A673 (cell line): ENCODE data around the gene OR4K17. TPM values are rescaled to one million over a fixed set of nuclear protein-coding genes. Genes with fewer than 3 reads are reported as not detected.
"Not testable (repeated sequence)": the region's sequence is repeated elsewhere in the genome, so short reads cannot be mapped to it uniquely, and the experiment has no call there.

Experiments
- BruUV-seq: library from RNA; stranded (reverse); fragments of 400-500 nt; replicated peaks from 2 replicates; lab custom pipeline; 2021; lab: Mats Ljungman, UMichigan
- CTCF ChIA-PET: fragments of 300-600 bp; sonication (Branson Sonifier 250); formaldehyde crosslinking; loops from one replicate; lab custom pipeline; 2022; ENCODE audit warnings: antibody characterized with exemption; lab: Charles Lee
- POLR2A ChIA-PET: fragments of 300-600 bp; sonication (Branson Sonifier 250); formaldehyde crosslinking; loops from one replicate; lab custom pipeline; 2022; ENCODE audit warnings: antibody characterized with exemption; ENCODE audit not compliant: low non-redundant PET; lab: Charles Lee
- DNase-seq: peaks from one replicate; pipeline ENCODE4 v3.0.0-alpha.2; 2015; ENCODE audit warnings: low spot score
- H3K27ac ChIP-seq: fragments of 200-600 bp; sonication (generic); 2 replicates; pipeline ENCODE4 v1.5.1; 2016; ENCODE audit warnings: mixed run types, low read depth, mild to moderate bottlenecking, mixed read lengths, antibody characterized with exemption, low read length; ENCODE audit not compliant: poor library complexity, severe bottlenecking
- H3K27me3 ChIP-seq: fragments of 200-600 bp; sonication (generic); replicated peaks from 2 replicates; pipeline ENCODE4 v1.6.1; 2017; ENCODE audit warnings: mixed run types, low read depth, mild to moderate bottlenecking, mixed read lengths, antibody characterized with exemption, low read length; ENCODE audit not compliant: insufficient read depth, poor library complexity
- H3K36me3 ChIP-seq: fragments of 200-600 bp; sonication (generic); 2 replicates; pipeline ENCODE4 v1.6.1; 2016; ENCODE audit warnings: mixed run types, mild to moderate bottlenecking, mixed read lengths, antibody characterized with exemption, low read length; ENCODE audit not compliant: insufficient read depth, poor library complexity, severe bottlenecking
- H3K4me1 ChIP-seq: fragments of 200-600 bp; sonication (generic); 2 replicates; pipeline ENCODE4 v1.6.1; 2017; ENCODE audit warnings: mixed run types, mild to moderate bottlenecking, mixed read lengths, antibody characterized with exemption, low read length; ENCODE audit not compliant: insufficient read depth, poor library complexity, severe bottlenecking
- H3K4me3 ChIP-seq: fragments of 200-600 bp; sonication (generic); 2 replicates; pipeline ENCODE4 v1.5.1; 2016; ENCODE audit warnings: low read depth, mixed run types, mild to moderate bottlenecking, mixed read lengths, low read length; ENCODE audit not compliant: poor library complexity, severe bottlenecking
- H3K9me3 ChIP-seq: fragments of 200-600 bp; sonication (generic); 2 replicates; pipeline ENCODE4 v1.6.1; 2016; ENCODE audit warnings: mixed run types, low read depth, mild to moderate bottlenecking, mixed read lengths, antibody characterized with exemption, low read length; ENCODE audit not compliant: poor library complexity, severe bottlenecking
- EZH2 ChIP-seq: fragments of 200-600 bp; sonication (generic); IDR thresholded peaks from 2 replicates; pipeline ENCODE4 v1.6.1; 2017; ENCODE audit warnings: borderline replicate concordance, low read depth, mild to moderate bottlenecking, mixed read lengths, antibody characterized with exemption, low read length; ENCODE audit not compliant: poor library complexity, severe bottlenecking
- intact Hi-C: fragments of 100-400 bp; cut with micrococcal nuclease; formaldehyde crosslinking; loops from one replicate; pipeline ENCODE4 v1.10.0; 2022; ENCODE audit not compliant: unreplicated experiment
- total RNA-seq: library from RNA; stranded (reverse); gene quantifications from 2 replicates; pipeline ENCODE4 v1.2.3, GENCODE V29; 2021
- TF ChIP-seq, protein P1 (sequence below): fragments of 300-800, 200-600 bp; sonication (generic); conservative IDR thresholded peaks from 2 replicates; pipeline ENCODE4 v1.5.1; 2017; ENCODE audit warnings: low read depth, mild to moderate bottlenecking, antibody characterized with exemption, low read length, moderate library complexity, mixed read lengths

OR4K17 gene
- total RNA-seq, 1 experiment from 2014 or later: not detected

DNA sequence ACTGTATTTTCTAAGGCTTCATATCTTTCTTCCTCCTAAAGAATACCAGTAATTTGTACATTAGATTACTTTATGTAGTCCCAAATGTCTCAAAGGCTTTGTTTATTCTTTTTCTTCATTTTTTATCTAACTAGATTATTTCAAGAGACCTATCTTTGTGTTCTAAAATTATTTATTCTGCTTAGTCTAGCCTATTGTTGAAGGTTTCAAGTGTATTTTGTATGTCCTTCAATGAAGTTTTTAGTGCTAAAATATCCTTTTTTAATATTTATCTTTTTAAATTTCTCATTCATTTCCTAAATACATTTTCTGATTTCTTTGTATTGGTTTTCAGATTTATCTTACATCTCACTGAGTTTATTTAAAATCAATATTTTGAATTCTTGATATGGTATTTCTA is 53.9 kb downstream of the OR4K17 start:
- H3K27ac ChIP-seq: no peak overlapping the region
- peaks cover 7% of the 10 kb centered on the region for H3K9me3 ChIP-seq
- H3K4me3 ChIP-seq: no peak overlapping the region
- no peaks in the 10 kb centered on the region for H3K27me3 ChIP-seq
- no peak for DNase-seq
- H3K36me3 ChIP-seq: no peaks in the 10 kb centered on the region
- no peaks in the 10 kb centered on the region for H3K4me1 ChIP-seq
- ChIA-PET POLR2A (no interaction called here), CTCF (no interaction called here)
- intact Hi-C loops: no loop called here
- BruUV-seq: no TSS peak
- TF ChIP-seq, protein P1, sequence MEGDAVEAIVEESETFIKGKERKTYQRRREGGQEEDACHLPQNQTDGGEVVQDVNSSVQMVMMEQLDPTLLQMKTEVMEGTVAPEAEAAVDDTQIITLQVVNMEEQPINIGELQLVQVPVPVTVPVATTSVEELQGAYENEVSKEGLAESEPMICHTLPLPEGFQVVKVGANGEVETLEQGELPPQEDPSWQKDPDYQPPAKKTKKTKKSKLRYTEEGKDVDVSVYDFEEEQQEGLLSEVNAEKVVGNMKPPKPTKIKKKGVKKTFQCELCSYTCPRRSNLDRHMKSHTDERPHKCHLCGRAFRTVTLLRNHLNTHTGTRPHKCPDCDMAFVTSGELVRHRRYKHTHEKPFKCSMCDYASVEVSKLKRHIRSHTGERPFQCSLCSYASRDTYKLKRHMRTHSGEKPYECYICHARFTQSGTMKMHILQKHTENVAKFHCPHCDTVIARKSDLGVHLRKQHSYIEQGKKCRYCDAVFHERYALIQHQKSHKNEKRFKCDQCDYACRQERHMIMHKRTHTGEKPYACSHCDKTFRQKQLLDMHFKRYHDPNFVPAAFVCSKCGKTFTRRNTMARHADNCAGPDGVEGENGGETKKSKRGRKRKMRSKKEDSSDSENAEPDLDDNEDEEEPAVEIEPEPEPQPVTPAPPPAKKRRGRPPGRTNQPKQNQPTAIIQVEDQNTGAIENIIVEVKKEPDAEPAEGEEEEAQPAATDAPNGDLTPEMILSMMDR: no peak
- no peak for TF ChIP-seq EZH2

DNA sequence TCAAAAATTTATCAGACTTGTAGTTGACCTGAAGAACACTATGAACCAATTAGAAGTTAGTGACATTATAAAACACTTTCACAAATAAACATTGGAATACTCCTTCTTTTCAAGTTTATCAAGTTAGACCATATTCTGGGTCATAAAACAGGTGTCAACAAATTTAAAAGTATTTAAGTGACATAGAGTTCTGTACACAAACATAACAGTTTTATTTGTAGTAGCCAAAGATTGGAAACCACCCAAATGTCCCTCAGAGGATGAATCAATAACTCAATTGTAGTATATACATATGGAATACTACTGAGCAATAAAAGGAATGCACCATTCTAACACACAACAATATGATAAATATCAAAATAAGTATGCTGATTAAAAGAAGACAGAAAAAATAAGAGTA is 56.6 kb downstream of the OR4K17 start:
- no peak for DNase-seq
- Histone ChIP-seq H3K9me3 (peaks cover 7% of the 10 kb centered on the region), H3K27me3 (no peaks in the 10 kb centered on the region), H3K27ac (no peak overlapping the region), H3K4me3 (no peak overlapping the region), H3K4me1 (no peaks in the 10 kb centered on the region), H3K36me3 (no peaks in the 10 kb centered on the region)
- TF ChIP-seq, protein P1: no peak
- no peak for TF ChIP-seq EZH2
- BruUV-seq: no TSS peak
- ChIA-PET POLR2A (no interaction called here), CTCF (no interaction called here)
- intact Hi-C loops: no loop called here

DNA sequence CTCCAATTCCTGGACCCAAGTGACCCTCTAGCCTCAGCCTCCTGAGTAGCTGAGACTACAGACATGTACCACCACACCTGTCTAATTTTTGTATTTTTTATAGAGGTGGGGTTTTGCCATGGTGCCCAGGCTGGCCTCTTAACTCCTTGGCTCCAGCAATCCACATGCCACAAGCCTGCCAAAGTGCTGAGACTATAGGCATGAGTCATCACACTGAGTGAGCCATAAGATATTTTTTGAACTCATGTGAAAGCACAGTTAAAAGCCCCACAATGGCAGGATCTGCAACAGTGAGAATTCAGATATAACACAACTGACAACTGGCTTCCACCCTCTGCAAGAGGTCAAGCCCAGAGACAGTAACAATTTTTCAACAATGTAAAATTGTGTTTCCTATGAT is 59.3 kb downstream of the OR4K17 start:
- H3K27me3 ChIP-seq, BruUV-seq, intact Hi-C loops, H3K4me1 ChIP-seq, CTCF ChIA-PET, POLR2A ChIA-PET, H3K9me3 ChIP-seq, H3K27ac ChIP-seq, H3K36me3 ChIP-seq, H3K4me3 ChIP-seq: not testable (repeated sequence)
- peak; percentile 7 for DNase-seq

Other genes with a start within 250 kb of the OR4K17 start
- not detected in 2 replicates for gene OR4K2, start 235.6 kb upstream of the OR4K17 start, total RNA-seq
- not detected in 2 replicates for gene OR4K5, start 190.1 kb upstream of the OR4K17 start, total RNA-seq
- not detected in 2 replicates for gene OR4K1, start 179.8 kb upstream of the OR4K17 start, total RNA-seq
- gene OR4K15, start 135.1 kb upstream of the OR4K17 start, total RNA-seq: not detected in 2 replicates
- gene OR4Q2, start 108.6 kb upstream of the OR4K17 start, total RNA-seq: not detected in 2 replicates
- not detected in 2 replicates for gene OR4K14, start 91.4 kb upstream of the OR4K17 start, total RNA-seq
- not detected in 2 replicates for gene OR4K13, start 74.7 kb upstream of the OR4K17 start, total RNA-seq
- not detected in 2 replicates for gene OR4L1, start 50.7 kb upstream of the OR4K17 start, total RNA-seq
- not detected in 2 replicates for gene OR4N5, start 28.1 kb downstream of the OR4K17 start, total RNA-seq
- gene OR11G2, start 80.2 kb downstream of the OR4K17 start, total RNA-seq: not detected in 2 replicates
- gene OR11H6, start 113.0 kb downstream of the OR4K17 start, total RNA-seq: not detected in 2 replicates
- gene OR11H7, start 118.2 kb downstream of the OR4K17 start, total RNA-seq: not detected in 2 replicates
- gene OR11H4, start 128.5 kb downstream of the OR4K17 start, total RNA-seq: not detected in 2 replicates
- 31.8 and 31.9 TPM in 2 replicates for gene TTC5, start 195.2 kb downstream of the OR4K17 start, total RNA-seq
- gene CCNB1IP1, start 222.5 kb downstream of the OR4K17 start, total RNA-seq: 117 and 121 TPM in 2 replicates
- gene PARP2, start 232.9 kb downstream of the OR4K17 start, total RNA-seq: 67.8 and 67.9 TPM in 2 replicates